ENCODE results near the gene PIMREG. TPM values are rescaled to one million over a fixed set of nuclear protein-coding genes. Genes with fewer than 3 reads are reported as not detected.

PIMREG gene
- polyA plus RNA-seq, 1 donor (not counting 4 experiments of a cell fraction or from before 2014, with no cell fraction given), result 7.5 TPM

DNA sequence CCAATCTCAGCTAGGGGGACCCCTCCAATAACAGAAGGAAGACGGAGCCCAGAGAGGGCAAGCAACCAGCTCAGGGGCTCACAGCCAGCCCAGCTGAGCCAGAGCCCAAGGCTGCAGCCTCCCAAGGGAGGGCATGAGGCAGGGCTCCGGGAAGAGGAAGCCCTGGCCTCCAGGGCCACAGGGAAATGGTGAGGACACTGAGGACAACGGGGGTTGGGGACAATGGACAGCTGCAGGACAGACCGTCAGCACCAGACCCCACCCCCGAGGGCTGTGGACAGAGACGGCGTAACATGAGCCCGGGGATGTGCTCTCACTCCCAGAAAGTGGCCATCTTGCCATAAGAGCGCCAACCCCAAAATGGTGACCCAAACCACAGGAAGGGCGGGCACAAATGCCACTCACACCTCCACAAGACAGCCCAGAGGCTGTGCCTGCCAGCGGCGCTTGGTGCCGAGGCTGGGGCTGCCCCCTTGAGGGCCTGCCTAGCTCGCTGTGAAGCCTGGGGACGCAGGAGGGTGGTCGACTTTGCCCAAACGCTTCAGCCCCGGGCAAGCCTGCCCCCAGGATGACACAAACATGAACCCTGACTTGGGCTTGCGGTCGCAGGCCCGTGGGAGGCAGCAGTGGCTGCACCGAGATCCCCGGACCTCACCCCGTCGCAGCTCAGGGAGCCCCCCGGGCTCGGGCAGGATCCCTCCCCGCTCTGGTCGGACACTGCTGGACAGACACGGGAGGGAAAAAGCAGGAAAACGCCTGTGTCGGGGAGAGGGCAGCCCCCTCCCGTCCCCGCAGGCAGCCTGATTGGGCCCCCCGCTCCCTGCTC, 10.5 kb downstream of the PIMREG start:
- no peak overlapping the region for H3K4me3 ChIP-seq (ENCODE audit: control insufficient read depth in 2 of 3, extremely low read depth in 1 of 3, insufficient read depth in 2 of 3, low read depth in 1 of 3, low read length in 3 of 3)
- no peaks in the 10 kb centered on the region for H4K20me1 ChIP-seq (ENCODE audit: control insufficient read depth, extremely low read depth, insufficient read depth, low read length)
- no peak overlapping the region for H3K9ac ChIP-seq (ENCODE audit: control insufficient read depth, extremely low read depth, insufficient read depth, low read length)
- H3K36me3 ChIP-seq (ENCODE audit: control insufficient read depth in 2 of 2, extremely low read depth in 1 of 2, insufficient read depth in 2 of 2, low read length in 2 of 2), result peaks cover 0 to 2% of the 10 kb centered on the region in 2 experiments
- DNase-seq (ENCODE audit: low read depth, low spot score) (no peak), FAIRE-seq (no peak)
- TF ChIP-seq EZH2 (IDR thresholded peaks at IDR 0.05; ENCODE audit: low read length), result no peak
- TF ChIP-seq, protein P1, sequence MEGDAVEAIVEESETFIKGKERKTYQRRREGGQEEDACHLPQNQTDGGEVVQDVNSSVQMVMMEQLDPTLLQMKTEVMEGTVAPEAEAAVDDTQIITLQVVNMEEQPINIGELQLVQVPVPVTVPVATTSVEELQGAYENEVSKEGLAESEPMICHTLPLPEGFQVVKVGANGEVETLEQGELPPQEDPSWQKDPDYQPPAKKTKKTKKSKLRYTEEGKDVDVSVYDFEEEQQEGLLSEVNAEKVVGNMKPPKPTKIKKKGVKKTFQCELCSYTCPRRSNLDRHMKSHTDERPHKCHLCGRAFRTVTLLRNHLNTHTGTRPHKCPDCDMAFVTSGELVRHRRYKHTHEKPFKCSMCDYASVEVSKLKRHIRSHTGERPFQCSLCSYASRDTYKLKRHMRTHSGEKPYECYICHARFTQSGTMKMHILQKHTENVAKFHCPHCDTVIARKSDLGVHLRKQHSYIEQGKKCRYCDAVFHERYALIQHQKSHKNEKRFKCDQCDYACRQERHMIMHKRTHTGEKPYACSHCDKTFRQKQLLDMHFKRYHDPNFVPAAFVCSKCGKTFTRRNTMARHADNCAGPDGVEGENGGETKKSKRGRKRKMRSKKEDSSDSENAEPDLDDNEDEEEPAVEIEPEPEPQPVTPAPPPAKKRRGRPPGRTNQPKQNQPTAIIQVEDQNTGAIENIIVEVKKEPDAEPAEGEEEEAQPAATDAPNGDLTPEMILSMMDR (optimal IDR thresholded peaks at IDR 0.05 in 1 of 3, IDR thresholded peaks at IDR 0.05 in 1 of 3, conservative IDR thresholded peaks at IDR 0.05 in 1 of 3; ENCODE audit: extremely low read depth in 1 of 3, insufficient read depth in 2 of 3, low read length in 3 of 3), result no peak
- H3K4me1 ChIP-seq (ENCODE audit: control insufficient read depth, extremely low read depth, insufficient read depth, low read length), result peaks cover 3% of the 10 kb centered on the region
- H3K27ac ChIP-seq (ENCODE audit: control insufficient read depth, insufficient read depth, low read length), result no peak overlapping the region
- H2AFZ ChIP-seq (ENCODE audit: control insufficient read depth, low read length), result no peak overlapping the region
- H3K79me2 ChIP-seq (ENCODE audit: control insufficient read depth, insufficient read depth, low read length), result no peaks in the 10 kb centered on the region
- no peaks in the 10 kb centered on the region for H3K9me1 ChIP-seq (ENCODE audit: control insufficient read depth, extremely low read depth, insufficient read depth, low read length)
- no peaks in the 10 kb centered on the region for H3K27me3 ChIP-seq (ENCODE audit: control insufficient read depth, extremely low read depth, insufficient read depth, low read length)
- H3K9me3 ChIP-seq (ENCODE audit: control insufficient read depth, low read depth, low read length), result no peaks in the 10 kb centered on the region
- dilution Hi-C loops (cut with MboI; ENCODE audit: extremely low pct_ligation_motif_present, low sequenced_read_pairs), result no loop called here
- H3K4me2 ChIP-seq (ENCODE audit: control insufficient read depth, extremely low read depth, insufficient read depth, low read depth, low read length), result no peak overlapping the region

DNA sequence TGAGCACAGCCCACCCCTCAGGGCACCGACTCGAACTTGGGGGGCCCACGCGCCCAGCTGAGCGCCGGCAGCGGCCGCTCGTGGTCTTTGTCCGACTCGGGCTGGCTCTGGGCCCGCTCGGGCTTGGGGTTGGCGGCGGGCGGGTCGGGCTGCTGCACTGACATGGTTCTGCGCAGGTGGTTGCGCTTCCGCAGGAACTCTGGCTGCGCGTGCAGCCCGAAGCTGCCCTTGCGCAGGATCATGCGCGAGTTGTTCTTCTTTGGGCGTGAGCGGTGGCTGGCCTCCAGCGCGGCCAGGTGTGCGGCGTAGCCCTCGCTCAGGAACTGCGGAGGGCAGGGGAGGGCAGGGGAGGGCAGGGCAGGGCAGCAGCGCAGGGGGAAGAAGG, 11.1 kb downstream of the PIMREG start:
- Histone ChIP-seq H3K36me3 (ENCODE audit: control insufficient read depth in 2 of 2, extremely low read depth in 1 of 2, insufficient read depth in 2 of 2, low read length in 2 of 2) (peaks cover 0 to 2% of the 10 kb centered on the region in 2 experiments), H2AFZ (ENCODE audit: control insufficient read depth, low read length) (no peak overlapping the region), H3K4me1 (ENCODE audit: control insufficient read depth, extremely low read depth, insufficient read depth, low read length) (peaks cover 3% of the 10 kb centered on the region), H3K4me2 (ENCODE audit: control insufficient read depth, extremely low read depth, insufficient read depth, low read depth, low read length) (no peak overlapping the region), H4K20me1 (ENCODE audit: control insufficient read depth, extremely low read depth, insufficient read depth, low read length) (no peaks in the 10 kb centered on the region), H3K79me2 (ENCODE audit: control insufficient read depth, insufficient read depth, low read length) (no peaks in the 10 kb centered on the region), H3K27me3 (ENCODE audit: control insufficient read depth, extremely low read depth, insufficient read depth, low read length) (no peaks in the 10 kb centered on the region), H3K9ac (ENCODE audit: control insufficient read depth, extremely low read depth, insufficient read depth, low read length) (no peak overlapping the region), H3K27ac (ENCODE audit: control insufficient read depth, insufficient read depth, low read length) (no peak overlapping the region), H3K4me3 (ENCODE audit: control insufficient read depth in 2 of 3, extremely low read depth in 1 of 3, insufficient read depth in 2 of 3, low read depth in 1 of 3, low read length in 3 of 3) (no peak overlapping the region), H3K9me3 (ENCODE audit: control insufficient read depth, low read depth, low read length) (no peaks in the 10 kb centered on the region), H3K9me1 (ENCODE audit: control insufficient read depth, extremely low read depth, insufficient read depth, low read length) (no peaks in the 10 kb centered on the region)
- dilution Hi-C loops (cut with MboI; ENCODE audit: extremely low pct_ligation_motif_present, low sequenced_read_pairs), result no loop called here
- FAIRE-seq (no peak), DNase-seq (ENCODE audit: low read depth, low spot score) (peak; percentile 11)
- TF ChIP-seq, protein P1 (optimal IDR thresholded peaks at IDR 0.05 in 1 of 3, IDR thresholded peaks at IDR 0.05 in 1 of 3, conservative IDR thresholded peaks at IDR 0.05 in 1 of 3; ENCODE audit: extremely low read depth in 1 of 3, insufficient read depth in 2 of 3, low read length in 3 of 3), result no peak
- TF ChIP-seq EZH2 (IDR thresholded peaks at IDR 0.05; ENCODE audit: low read length), result no peak
